GM18519 (cell line): ENCODE measurements around the gene SLIT3.

Experiments used
- ATAC-seq: cut with Tn5 transposase; IDR thresholded peaks from one replicate; pipeline ENCODE4 v1.9.1; 2021; ENCODE audit warnings: mild to moderate bottlenecking, moderate library complexity; ENCODE audit not compliant: unreplicated experiment, low FRiP score

SLIT3 gene

GRCh38 chr5:168916266-168916665 lies 384.7 kb downstream of the SLIT3 start:
- no peak for ATAC-seq

GRCh38 chr5:168914491-168914890 lies 386.4 kb downstream of the SLIT3 start:
- no peak for ATAC-seq

GRCh38 chr5:168910874-168911273 lies 390.1 kb downstream of the SLIT3 start:
- no peak for ATAC-seq

DNA sequence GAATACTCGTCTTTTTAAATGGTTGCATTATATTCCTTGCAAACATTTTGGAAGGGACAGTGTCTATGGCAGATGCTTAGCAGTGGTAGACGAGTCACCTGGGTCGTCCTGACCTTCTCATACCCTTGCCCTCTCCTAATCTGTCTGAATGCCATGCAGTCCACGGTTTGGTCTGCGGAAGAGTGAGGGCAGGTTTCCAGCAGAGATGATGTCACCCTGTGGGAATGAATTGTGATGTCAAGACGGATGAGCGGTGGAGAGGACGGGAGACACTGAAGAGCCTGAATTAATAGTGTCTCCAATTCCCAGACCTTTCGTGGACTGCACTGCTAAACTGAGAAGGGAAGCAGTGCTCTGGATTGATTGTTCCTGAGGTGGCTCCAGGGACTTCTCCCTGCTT lies 392.7 kb downstream of the SLIT3 start:
- ATAC-seq: no peak

DNA sequence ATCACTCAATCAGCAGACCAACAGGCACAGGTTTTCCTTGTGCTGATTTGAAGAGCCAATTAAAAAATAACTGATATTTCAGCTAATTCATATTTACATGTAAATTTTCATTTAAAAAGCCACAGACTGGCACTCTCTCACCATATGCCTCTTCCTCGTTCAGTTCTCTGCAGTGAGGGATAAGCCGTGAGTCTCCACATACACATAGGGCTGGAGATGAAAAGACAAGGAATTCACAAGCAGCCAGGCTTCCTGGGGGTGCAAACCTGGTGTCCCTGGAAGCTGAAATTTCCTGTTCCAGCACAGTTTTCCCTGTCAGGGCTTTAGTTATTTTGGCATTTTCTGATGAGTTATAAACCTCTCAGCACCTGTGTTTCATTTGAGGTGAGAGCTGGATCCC lies 397.9 kb downstream of the SLIT3 start:
- ATAC-seq: no peak

GRCh38 chr5:168899673-168900072 lies 401.3 kb downstream of the SLIT3 start:
- ATAC-seq: no peak

GRCh38 chr5:168899264-168899663 lies 401.7 kb downstream of the SLIT3 start:
- no peak for ATAC-seq

GRCh38 chr5:168898247-168898911 lies 402.6 kb downstream of the SLIT3 start:
- no peak for ATAC-seq

- no peak for ATAC-seq
Observed at GRCh38 chr5:168897387-168898122, 403.4 kb downstream of the SLIT3 start.

DNA sequence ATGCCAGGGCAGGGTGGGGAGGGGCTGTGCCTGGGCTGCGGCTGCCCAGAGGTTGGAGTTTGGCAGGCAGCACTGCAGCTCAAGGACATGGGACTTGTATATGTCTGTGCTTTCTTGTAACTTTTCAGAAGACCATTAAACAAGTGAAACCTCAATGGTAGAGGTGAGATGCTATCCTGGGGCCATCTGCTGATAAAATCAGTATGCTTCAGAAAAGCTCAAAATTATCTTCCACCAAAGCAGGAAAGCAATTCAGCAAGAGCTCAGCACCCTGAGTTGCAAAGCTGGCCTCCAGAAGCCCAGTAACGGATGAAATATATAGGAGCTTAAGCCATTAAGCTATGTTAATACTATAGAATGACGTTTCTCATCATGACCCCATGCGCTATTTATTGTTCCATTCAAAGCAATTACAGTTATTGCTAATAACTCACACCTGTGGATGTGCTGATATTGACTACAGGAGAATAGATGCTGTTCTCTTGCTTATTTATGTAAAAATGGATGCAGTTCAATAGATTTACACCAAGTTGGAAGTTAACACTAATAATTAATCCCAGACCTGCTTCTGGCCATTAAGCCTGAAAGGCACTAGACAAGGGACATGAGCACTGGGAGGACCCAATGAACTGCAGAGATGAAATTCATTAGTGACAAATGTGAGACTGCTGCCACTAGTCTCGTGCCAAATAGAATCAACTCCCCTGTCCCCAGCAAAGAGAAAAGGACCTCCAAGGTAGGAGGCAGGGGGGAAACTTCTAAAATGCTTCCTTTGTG lies 405.5 kb downstream of the SLIT3 start:
- ATAC-seq: no peak

DNA sequence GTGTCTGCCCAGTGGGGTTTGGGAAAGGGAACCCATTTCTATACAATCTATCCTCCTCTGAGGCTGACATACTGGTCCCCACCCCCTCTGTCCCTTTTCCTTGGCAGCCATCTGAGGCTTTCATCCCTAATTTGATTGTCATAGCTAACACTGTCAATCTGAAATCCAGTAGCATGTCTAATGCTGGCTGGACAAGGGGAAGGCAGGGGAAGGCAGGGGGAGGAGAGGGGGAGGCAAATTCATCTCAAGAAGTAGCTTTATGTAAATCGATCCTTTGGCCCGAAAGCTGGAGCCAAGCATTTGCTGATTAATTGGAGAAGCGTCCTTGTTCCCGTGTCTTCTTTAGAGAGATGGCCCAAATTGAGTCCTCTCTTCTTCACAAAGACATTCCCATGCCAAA lies 407.7 kb downstream of the SLIT3 start:
- no peak for ATAC-seq

GRCh38 chr5:168892618-168893186 lies 408.2 kb downstream of the SLIT3 start:
- ATAC-seq: no peak

DNA sequence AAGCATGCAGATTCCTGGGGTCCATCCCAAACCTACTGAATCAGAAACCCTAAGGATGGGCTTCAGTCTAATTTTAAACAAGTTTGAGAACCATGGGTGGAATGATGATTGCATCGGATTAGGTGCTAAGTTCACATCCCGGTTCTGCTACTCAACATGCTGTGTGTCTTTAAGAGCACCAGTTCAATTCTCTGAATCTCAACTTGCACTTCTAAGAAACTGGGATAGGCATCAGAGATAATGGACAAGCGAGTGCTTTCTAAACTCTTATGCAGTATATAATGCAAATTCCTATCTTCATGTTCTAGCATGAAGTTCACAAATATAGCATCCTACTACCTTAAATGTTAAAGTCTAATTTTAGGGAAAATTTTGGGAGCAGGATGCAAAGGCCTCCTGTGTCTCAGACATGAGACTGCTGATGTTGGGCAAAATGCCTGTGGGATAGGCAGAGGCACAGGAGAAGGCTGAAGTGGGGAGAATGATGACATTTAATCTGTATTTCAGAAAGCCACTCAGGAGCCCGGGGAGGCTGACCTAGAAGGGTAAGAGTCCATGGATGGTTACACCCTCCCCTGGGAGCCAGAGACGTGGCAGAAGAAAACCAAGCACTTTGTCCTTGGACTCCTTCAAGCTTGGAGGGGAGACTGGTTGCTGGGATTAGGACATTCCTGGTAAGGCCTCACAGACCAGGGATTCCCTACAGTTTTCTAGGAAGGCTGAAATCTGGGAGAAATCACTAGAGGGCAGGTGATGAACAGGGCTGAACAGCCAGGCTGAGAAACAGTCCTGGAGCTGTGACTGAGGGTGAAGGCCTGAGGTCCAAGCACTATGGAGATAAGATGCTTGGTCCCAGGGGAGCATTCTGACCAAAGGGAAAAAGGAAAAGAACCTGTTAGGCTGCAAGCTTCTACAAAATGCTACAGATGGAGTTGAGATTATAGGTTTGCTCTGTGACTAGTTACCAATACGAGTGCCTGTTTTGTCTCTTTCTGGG lies 409.8 kb downstream of the SLIT3 start:
- no peak for ATAC-seq

DNA sequence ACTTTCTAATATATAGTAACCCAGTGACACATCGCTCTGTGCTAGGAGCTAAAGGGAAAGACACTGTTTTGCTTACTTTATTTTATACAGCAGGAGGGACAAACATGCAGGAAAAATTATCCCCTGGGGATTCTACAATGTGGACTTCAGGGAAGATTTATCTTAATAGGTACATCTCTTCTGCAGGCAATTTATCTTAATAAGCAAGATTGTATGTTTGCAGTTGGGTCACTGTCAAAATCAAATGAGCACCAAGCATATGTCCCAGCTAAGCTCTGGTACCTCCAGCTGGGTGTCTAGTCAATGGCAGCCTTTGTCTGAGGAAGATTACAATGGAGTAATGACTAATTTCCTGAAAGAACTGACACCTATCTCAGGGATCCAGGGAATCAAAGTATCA lies 411.9 kb downstream of the SLIT3 start:
- no peak for ATAC-seq

GRCh38 chr5:168887931-168888330 lies 413.0 kb downstream of the SLIT3 start:
- ATAC-seq: no peak

DNA sequence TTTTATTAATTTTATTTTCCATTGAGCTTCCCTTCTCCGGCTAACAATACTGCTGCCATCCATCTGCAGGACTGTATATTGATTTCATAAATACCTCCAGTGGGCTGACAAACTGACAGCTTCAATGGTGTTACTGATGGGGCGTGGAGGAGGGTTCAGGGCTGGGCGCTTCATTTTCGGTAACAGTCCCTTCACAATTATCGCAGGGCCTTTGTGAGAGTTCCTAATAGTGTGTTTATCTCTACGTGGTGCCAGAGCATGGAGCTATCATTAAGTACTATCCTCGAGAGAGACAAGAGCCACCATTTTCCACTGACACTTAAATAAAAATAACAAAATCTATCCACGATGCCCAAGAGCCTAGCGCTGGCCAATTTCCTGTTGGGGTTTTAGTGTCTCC lies 414.8 kb downstream of the SLIT3 start:
- no peak for ATAC-seq

DNA sequence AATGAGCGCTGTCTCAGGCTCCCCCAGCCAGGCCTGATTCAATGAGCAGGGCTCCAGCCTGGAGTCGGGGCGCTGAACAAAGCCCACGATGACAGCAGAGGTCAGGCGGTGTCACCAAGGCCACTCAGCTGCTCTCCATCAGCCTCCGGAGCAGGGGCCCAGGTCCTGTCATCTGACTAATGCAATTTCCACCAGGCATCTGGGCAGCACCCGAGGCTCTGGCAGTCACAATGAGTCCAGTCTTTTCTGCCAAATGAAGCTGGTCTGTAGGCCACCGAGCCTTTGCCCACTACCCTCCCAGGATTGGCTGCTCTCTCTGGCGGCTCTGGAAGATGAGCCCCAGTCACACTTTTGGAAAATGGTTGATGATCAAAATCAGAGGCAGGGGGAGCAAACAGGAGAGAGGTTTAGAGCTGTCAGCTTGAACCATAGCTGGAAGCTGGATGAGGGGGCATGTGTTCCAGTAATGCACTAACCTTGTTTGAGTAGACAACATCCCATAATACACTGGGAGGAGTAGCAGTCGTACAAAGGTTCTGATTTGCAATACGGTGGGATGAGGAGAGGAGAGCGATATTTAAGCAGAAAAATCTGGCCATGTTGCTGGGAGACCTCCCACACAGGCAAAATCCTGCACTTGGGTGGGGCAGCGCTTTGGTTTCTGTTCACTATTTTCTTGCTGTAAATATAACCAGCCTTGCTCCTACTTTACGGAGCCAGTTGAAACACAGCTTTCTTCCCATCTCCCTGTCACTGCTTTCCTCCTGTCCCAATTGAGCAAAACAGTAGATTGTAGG lies 415.4 kb downstream of the SLIT3 start:
- ATAC-seq: no peak

DNA sequence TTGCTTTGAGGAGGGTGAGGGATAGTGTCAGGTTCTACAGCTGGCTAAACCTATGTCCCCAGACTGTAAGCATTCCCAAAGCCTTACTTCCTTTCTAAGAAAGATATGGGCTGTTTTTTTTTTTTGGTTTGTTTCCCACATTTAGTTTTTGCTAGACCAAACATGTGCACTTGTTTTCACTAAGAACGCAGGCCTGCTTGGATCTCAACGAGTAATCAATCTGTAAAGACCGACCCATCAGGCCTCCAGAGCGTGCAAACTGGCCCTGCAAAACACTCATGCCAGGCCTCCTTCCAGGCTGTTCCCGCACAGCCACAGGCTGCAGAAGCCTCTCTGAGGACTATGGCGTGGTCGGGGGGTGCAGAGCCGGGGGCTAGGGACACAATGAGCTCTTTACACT lies 416.9 kb downstream of the SLIT3 start:
- no peak for ATAC-seq

DNA sequence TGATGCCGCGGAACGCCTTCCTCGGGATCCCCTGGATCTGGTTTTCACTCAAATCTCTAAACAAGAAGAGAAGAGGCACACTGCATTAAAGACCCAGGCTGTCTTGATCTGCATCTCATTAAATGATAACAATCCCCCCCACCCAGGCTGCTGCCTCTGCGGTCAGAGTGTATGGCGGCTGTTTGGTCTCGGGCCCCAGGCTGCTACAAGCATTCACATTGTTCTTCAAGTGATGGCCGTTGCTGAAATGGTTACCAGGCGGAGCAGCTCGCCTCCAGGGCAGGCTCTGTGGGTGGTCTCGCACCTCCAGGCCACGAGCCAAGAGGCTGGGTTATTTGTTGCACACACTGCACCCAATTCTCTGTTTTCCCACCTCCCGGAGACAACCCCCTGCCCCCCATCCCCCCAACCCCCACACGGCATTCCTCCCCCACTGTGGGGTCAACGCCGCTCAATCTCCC lies 417.6 kb downstream of the SLIT3 start:
- no peak for ATAC-seq
